ENCODE results near the gene LCE1D. TPM values are rescaled to one million over a fixed set of nuclear protein-coding genes. Genes with fewer than 3 reads are reported as not detected.

LCE1D gene
- total RNA-seq, 1 experiment from 2014 or later, result not detected

DNA sequence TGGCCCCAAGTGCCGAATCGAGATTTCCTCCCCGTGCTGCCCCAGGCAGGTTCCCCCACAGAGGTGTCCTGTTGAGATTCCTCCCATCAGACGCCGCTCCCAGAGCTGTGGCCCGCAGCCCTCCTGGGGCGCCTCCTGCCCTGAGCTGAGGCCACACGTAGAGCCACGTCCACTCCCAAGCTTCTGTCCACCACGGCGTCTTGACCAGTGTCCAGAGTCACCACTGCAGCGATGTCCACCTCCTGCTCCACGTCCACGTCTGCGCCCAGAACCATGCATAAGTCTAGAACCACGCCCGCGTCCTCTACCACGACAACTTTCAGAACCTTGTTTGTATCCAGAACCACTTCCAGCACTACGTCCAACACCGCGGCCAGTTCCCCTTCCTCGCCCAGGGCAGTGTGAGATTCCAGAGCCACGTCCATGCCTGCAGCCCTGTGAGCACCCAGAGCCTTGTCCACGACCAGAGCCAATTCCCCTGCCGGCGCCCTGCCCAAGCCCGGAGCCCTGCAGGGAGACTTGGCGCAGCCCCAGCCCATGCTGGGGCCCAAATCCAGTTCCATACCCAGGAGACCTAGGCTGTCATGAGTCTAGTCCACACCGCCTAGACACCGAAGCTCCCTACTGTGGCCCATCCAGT is 35.9 kb upstream of the LCE1D start:
- Histone ChIP-seq H4K91ac (ENCODE audit: insufficient read length, low read depth, low read length) (no peak overlapping the region), H2BK12ac (ENCODE audit: insufficient read length, low read depth, low read length) (no peak overlapping the region), H3K4ac (ENCODE audit: low read depth, low read length) (no peak overlapping the region), H4K8ac (replicated peaks; ENCODE audit: insufficient read length, low read depth, low read length) (no peak overlapping the region), H3K14ac (ENCODE audit: insufficient read depth, low read length) (no peak overlapping the region), H4K20me1 (ENCODE audit: control insufficient read depth, insufficient read depth, insufficient read length) (no peaks in the 10 kb centered on the region), H3K23me2 (ENCODE audit: insufficient read length, low read depth, low read length, poor library complexity, severe bottlenecking) (no peaks in the 10 kb centered on the region), H2BK20ac (ENCODE audit: low read depth, low read length, poor library complexity, severe bottlenecking) (no peak overlapping the region), H3T11ph (ENCODE audit: low read length) (no peak overlapping the region), H3K9ac (ENCODE audit: extremely low read depth, insufficient read length, low read length) (no peak overlapping the region), H3K4me1 (ENCODE audit: insufficient read depth, low read length) (no peaks in the 10 kb centered on the region), H2BK5ac (ENCODE audit: insufficient read length, low read length) (no peak overlapping the region), H4K5ac (ENCODE audit: insufficient read length, low read depth, low read length) (no peak overlapping the region), H2BK120ac (ENCODE audit: low read depth, low read length, poor library complexity, severe bottlenecking) (no peak overlapping the region), H3K9me3 (ENCODE audit: control insufficient read depth, low read depth, low read length) (peaks cover 98% of the 10 kb centered on the region), H3K23ac (ENCODE audit: insufficient read length, low read depth, low read length) (no peak overlapping the region), H3K4me2 (ENCODE audit: insufficient read depth, insufficient read length, low read length) (no peak overlapping the region), H3K18ac (ENCODE audit: insufficient read length, low read depth, low read length) (no peak overlapping the region), H3K27ac (ENCODE audit: insufficient read length, low read depth, low read length) (no peak overlapping the region), H2BK15ac (ENCODE audit: low read depth, low read length) (no peak overlapping the region), H3K56ac (ENCODE audit: insufficient read length, low read depth, low read length) (no peak overlapping the region), H2AK5ac (ENCODE audit: insufficient read length, low read length) (no peak overlapping the region), H3K27me3 (ENCODE audit: insufficient read depth, low read length) (no peaks in the 10 kb centered on the region), H3K79me2 (ENCODE audit: insufficient read depth, low read length) (no peaks in the 10 kb centered on the region), H2AFZ (ENCODE audit: low read length) (no peak overlapping the region), H3K79me1 (ENCODE audit: insufficient read depth, low read depth, low read length, poor library complexity, severe bottlenecking) (no peaks in the 10 kb centered on the region)
- WGBS (ENCODE audit: extremely low coverage, insufficient read length, low lambda C conversion rate), result no CpG with 5 or more reads among the region's 31 CpGs
- Mint-ChIP-seq H3K27ac (no peak overlapping the region), H3K36me3 (ENCODE audit: insufficient read depth in 1 of 3, low read depth in 3 of 3) (peaks cover 22 to 44% (median 24%) of the 10 kb centered on the region in 3 experiments; a peak in 6 of 7 replicates), H3K9me3 (peaks cover 92 to 95% of the 10 kb centered on the region in 2 experiments), H3K4me3 (no peak overlapping the region), H3K4me1 (no peaks in the 10 kb centered on the region), H3K27me3 (ENCODE audit: low read depth) (peaks cover 4% of the 10 kb centered on the region; the same call in 1 of the 2 replicates)
- TF ChIP-seq, protein P1, sequence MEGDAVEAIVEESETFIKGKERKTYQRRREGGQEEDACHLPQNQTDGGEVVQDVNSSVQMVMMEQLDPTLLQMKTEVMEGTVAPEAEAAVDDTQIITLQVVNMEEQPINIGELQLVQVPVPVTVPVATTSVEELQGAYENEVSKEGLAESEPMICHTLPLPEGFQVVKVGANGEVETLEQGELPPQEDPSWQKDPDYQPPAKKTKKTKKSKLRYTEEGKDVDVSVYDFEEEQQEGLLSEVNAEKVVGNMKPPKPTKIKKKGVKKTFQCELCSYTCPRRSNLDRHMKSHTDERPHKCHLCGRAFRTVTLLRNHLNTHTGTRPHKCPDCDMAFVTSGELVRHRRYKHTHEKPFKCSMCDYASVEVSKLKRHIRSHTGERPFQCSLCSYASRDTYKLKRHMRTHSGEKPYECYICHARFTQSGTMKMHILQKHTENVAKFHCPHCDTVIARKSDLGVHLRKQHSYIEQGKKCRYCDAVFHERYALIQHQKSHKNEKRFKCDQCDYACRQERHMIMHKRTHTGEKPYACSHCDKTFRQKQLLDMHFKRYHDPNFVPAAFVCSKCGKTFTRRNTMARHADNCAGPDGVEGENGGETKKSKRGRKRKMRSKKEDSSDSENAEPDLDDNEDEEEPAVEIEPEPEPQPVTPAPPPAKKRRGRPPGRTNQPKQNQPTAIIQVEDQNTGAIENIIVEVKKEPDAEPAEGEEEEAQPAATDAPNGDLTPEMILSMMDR (conservative IDR thresholded peaks at IDR 0.05), result no peak
- no peak for DNase-seq
